ENCODE measurements around the gene HSH2D. TPM values are rescaled to one million over a fixed set of nuclear protein-coding genes. Genes with fewer than 3 reads are reported as not detected.

The HSH2D gene
- total RNA-seq, 1 donor from 2014 or later = 0.46 TPM

GRCh38 chr19:16160943-16161560, 17.6 kb downstream of the HSH2D start:
- DNase-seq (ENCODE audit: low read depth) = peak; percentile 37
- no peak for TF ChIP-seq CTCF (IDR thresholded peaks at IDR 0.05; ENCODE audit: insufficient read depth, low read length, poor library complexity, severe bottlenecking)
- no peak overlapping the region for H3K4me3 ChIP-seq (ENCODE audit: low read depth, low read length)
- H3K27me3 ChIP-seq (ENCODE audit: control insufficient read depth, insufficient read depth, low read length) = no peaks in the 10 kb centered on the region
- no peaks in the 10 kb centered on the region for H3K36me3 ChIP-seq (ENCODE audit: control insufficient read depth, insufficient read depth, low read length)

GRCh38 chr19:16161840-16162239, 18.4 kb downstream of the HSH2D start:
- Histone ChIP-seq H3K36me3 (ENCODE audit: control insufficient read depth, insufficient read depth, low read length) (no peaks in the 10 kb centered on the region), H3K4me3 (ENCODE audit: low read depth, low read length) (no peak overlapping the region), H3K27me3 (ENCODE audit: control insufficient read depth, insufficient read depth, low read length) (no peaks in the 10 kb centered on the region)
- TF ChIP-seq CTCF (IDR thresholded peaks at IDR 0.05; ENCODE audit: insufficient read depth, low read length, poor library complexity, severe bottlenecking) = no peak
- peak; percentile 19 for DNase-seq (ENCODE audit: low read depth)

GRCh38 chr19:16164222-16164890, 20.9 kb downstream of the HSH2D start:
- no peak for DNase-seq (ENCODE audit: low read depth)
- no peak overlapping the region for H3K4me3 ChIP-seq (ENCODE audit: low read depth, low read length)
- H3K27me3 ChIP-seq (ENCODE audit: control insufficient read depth, insufficient read depth, low read length) = no peaks in the 10 kb centered on the region
- H3K36me3 ChIP-seq (ENCODE audit: control insufficient read depth, insufficient read depth, low read length) = no peaks in the 10 kb centered on the region
- no peak for TF ChIP-seq CTCF (IDR thresholded peaks at IDR 0.05; ENCODE audit: insufficient read depth, low read length, poor library complexity, severe bottlenecking)

GRCh38 chr19:16166417-16166816, 22.9 kb downstream of the HSH2D start:
- TF ChIP-seq CTCF (IDR thresholded peaks at IDR 0.05; ENCODE audit: insufficient read depth, low read length, poor library complexity, severe bottlenecking) = no peak

GRCh38 chr19:16167055-16167454, 23.6 kb downstream of the HSH2D start:
- Histone ChIP-seq H3K27me3 (ENCODE audit: control insufficient read depth, insufficient read depth, low read length) (no peaks in the 10 kb centered on the region), H3K4me3 (ENCODE audit: low read depth, low read length) (no peak overlapping the region), H3K36me3 (ENCODE audit: control insufficient read depth, insufficient read depth, low read length) (no peaks in the 10 kb centered on the region)
- no peak for TF ChIP-seq CTCF (IDR thresholded peaks at IDR 0.05; ENCODE audit: insufficient read depth, low read length, poor library complexity, severe bottlenecking)
- no peak for DNase-seq (ENCODE audit: low read depth)

More at GRCh38 chr19:16166417-16166816, 22.9 kb downstream of the HSH2D start:
- H3K36me3 ChIP-seq (ENCODE audit: control insufficient read depth, insufficient read depth, low read length) = no peaks in the 10 kb centered on the region
- DNase-seq (ENCODE audit: low read depth) = no peak
- no peak overlapping the region for H3K4me3 ChIP-seq (ENCODE audit: low read depth, low read length)
- H3K27me3 ChIP-seq (ENCODE audit: control insufficient read depth, insufficient read depth, low read length) = no peaks in the 10 kb centered on the region

Data from kidney epithelial cell (primary cell).